Eye (tissue), 1 donor: ENCODE data around the gene HSD17B13.

Experiments
- DNase-seq: peaks from one replicate; pipeline ENCODE4 v3.0.0-alpha.2; 2015

Gene HSD17B13

DNA sequence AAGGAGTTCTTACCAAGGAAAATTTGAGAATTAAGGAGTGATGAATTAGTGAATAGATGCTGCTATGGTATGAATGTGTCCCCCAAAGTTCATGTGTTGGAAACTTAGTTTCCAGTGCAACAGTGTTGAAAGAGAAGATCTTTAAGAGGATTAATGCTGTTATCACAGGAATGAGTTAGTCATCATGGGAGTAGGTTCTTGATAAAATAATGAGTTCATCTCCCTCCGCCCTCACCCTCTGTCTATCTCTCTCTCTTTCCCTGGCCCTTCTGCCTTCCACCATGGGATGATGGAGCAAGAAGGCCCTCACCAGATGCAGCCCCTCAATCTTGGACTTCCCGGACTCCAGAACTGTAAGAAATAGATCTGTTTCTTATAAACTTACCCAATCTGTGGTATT lies 64.0 kb downstream of the HSD17B13 start:
- DNase-seq = no peak

DNA sequence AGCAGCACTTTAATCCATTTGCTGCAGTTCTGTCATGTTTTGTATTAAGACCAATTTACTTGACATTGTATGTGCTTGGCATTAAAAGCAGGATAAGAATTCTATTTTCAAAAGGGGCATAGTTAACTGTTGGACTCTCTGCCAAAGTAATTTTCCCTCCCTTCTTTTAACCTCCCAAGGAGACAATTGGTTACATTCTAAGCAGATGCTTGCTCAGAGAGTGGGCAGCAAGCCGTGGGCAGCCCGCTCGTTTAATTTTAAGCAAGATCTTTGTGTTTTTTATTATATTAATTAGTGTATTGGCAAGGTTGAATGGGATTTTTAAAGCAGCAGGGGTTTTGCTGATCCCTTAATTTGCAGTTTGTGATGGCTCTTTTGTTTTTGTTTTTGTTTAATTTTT lies 65.2 kb downstream of the HSD17B13 start:
- DNase-seq = no peak

DNA sequence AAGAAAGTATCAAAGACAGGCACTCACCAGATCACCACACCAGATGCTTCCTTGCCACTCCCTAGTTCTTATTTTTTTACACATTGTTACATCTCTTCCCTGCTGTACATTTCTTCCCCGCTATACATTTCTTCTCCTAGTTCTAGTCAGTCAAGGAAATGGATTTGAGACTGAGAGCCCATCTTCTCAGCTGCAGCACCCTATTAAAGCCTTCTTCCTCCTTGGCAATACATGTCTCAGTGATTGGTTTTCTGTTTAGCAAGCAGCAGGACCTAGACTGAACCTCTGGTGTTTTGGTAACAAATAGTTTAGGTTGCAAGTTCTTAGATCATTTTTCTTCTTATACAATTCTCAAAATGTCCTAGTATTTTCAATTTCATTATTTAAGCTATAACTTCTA lies 66.9 kb downstream of the HSD17B13 start:
- no peak for DNase-seq
